ENCODE measurements around the gene RAD51B.

Gene RAD51B

DNA sequence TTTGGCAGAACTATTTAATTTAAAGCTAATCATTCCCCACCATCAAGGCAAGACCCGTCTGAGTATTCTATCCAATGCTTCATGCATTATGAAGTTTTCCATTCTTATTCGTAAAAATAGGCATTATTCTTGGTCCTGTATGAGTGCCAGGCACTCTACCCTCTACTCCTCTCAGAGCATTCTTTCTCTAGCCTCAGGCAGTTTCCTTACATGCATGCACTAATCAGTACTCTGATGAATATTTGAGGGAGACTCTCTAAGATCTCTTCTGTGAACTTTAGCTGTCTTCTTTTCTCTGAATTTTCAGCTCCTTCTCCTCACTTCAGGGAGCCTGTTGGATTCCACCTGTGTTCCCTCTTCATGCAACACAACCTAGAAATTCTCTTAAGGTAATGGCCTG, 334.7 kb downstream of the RAD51B start:
- no peak for DNase-seq

DNA sequence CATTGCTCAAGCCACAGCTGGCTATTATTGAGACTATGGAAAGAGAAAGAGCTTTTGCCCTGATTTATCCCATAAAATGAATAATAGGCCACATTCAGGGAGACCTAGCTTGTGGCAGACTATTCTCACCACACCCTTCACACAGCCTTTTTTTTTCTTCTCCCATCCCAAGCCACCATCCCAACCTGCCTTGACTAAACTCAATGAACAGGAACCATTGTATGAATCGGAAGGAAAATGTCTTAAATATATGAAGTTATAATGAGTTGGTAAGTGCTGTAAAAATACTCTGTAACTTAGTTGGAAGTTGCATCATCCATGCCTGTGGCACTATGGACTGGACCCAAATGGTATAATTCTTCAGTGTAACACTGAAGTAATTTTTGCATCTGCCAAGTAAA, 338.4 kb downstream of the RAD51B start:
- no peak for DNase-seq

DNA sequence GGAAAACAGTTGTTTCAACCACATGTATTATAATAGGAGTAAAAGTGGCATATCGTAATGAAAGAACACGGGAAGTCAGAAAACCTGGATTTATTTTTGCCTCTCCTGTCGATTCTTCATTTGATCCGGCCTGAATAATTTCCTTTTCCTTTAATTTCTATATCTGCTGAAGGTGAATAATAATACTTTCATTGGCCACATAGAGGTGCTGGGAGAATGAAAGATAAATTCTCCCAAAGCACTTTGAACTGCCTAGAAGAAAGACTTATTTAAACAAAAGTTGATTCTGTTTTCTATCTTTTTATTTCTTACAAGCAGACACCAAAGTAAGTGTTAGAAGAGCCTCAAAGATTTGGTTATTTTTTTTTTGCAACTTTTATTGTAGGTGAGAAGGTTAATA, 339.1 kb downstream of the RAD51B start:
- DNase-seq, result no peak

DNA sequence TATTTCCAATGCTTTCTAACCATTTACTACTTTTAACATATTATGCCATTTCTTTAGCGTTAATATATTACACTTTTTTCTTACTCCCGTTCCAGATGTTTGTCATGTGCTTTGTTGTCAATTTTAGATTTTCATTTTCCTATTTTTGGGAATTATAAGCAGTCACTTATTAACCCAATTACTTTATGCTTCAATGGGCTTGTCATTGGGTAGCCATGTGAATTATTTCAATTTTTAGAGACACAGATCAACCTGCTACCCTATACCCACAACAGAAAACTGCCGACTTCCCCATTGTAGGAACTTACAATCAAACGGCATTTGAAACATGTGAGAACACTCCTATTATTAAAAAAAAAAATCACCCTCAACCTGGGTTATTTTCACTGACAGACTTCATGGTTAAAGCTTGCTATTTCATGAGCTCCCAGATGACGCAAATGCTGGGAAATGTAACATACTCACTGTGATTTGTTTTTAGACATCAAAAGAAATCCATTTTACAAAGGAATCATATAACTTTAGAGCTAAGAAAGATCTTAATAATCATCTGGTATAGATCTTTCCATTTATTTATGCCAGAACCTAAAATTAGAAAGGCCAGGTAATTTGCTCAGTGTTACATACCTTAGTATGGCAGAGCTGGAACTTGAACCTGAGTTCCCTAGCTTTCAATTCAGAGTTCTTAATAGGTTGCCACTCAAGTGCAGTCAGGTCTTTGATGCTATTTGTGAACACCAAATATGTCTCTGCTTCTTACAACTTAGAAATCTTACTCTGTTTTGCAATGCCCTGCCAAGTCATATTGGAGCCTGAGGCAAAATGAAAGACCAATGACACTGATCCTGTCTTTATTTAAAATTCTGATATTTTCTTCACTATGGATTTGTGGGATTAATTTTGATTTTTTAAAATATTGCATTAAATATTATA, 340.4 kb downstream of the RAD51B start:
- DNase-seq, result no peak

DNA sequence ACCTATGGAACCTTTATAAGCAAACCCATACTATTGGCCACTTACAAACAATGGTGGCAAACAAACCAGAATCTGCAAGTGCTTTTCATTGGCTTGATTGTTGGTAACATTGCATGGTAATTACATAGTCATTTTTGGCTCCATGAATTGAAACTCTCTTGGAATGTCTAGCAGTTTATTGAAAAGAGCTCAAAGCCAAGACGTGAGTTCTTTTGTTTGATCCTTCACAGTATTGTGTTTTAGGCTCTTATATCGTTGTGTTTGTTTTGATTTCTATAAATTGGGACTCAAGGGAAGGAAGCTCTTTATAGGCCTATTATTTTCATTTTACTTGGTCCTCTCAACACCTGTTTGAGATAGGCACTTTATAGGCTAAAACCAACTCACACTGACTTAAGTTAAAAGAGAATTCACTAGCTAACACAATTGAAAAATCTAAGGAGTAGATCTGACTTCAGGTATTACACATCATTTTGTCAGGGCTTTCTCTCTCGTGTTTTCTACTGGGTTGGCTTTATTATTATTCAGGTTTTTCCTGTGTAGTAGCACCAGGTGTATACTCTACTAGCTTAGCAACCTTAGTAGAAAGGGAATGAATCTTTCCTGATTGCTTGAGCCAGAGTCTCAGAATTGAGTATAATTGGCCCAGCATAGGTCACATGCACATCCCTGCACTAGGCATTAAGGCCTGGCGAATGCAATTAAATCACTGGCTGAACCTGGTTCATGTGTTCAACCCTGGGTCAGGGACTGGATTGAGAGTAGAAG, 341.4 kb downstream of the RAD51B start:
- no peak for DNase-seq

DNA sequence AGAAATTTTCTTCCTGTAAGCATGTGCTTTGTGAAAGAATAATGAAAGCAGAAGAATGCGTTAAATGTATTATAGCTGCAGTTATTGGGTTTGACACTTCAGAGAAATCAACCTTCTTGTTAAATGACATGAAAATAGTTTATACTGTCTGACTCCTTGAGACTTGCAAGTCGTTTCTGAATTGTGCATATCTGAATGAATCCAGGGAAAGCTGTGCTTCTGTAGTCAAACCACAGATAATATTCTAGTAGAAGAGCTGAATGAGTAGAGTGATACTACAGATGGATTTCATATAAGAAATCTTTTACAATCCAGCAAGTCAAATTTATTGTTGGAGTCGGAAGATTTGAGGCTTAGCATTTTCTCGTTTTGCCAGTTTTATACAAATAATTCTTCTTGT, 343.3 kb downstream of the RAD51B start:
- no peak for DNase-seq

DNA sequence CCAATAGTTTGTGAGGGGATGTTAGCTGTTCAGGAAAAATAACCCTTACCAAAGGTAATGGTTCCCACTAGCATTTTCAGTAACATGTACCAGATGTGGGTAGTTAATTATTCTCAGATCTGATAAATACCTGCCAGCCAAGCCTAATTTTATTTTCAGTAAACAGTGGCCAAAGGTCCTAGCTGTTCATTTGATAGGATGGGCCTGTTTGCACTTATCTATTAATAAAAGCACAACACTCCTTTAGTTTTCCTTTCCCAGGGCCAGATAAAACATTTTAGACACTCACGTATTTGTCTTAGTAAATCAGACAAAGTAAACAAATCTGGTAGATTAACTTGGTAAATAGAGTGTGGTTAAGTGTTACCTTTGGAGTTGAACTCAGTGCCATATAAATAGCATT, 345.1 kb downstream of the RAD51B start:
- DNase-seq, result no peak

DNA sequence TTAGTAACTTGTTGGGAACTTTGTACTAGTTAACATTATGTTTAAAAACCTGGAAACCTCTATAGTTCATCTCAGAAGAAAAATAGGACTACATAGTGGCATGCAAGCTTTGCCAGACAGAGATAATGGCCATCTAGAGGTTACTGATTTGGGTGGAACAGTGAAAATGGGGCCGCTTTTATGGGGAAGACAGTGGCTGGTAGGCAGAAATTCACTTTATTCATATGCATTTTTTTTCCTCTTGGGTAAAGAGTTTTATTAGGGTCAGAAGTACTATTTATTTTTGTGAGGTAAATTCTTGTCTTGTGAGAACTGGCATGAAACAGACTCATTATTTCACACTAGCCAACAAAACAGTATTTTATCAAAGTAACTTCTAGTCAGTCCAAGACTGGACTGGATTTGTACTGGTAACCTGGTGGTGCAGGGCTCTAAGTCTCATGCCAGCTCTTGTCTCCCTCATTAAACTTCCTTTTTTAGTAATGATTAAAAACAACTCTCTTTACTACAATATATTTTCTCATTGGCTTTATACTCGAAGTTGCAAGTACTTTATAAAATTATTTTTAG, 345.8 kb downstream of the RAD51B start:
- no peak for DNase-seq

DNA sequence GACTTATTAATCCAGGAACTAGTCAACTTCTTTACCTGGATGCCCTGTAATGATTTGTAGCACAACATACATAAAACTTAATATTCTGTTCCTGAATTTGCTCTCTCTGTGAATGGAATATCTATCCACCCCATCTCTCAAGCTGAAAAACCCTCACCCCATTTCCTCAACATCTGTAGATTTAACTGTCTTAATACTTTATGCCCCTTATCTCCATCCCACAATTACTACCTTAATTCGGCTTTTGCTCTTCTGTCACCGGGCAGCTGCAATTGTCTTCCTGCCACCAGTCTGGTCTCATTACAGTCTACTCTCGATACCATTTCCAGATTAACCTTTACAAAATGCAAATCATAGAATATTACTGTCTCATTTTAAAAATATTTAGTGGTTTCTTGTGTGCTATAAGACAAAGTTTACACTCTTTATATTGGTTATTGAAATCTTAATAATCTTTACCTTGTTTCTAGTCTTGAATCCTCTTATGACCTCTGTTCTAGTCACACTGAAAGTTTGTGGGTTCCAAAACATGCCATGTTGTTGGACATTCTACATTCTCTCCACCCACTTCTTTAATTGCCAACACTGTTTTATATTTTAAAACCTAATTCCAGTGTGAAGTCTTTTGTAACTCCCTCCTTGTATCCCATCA, 347.3 kb downstream of the RAD51B start:
- no peak for DNase-seq

DNA sequence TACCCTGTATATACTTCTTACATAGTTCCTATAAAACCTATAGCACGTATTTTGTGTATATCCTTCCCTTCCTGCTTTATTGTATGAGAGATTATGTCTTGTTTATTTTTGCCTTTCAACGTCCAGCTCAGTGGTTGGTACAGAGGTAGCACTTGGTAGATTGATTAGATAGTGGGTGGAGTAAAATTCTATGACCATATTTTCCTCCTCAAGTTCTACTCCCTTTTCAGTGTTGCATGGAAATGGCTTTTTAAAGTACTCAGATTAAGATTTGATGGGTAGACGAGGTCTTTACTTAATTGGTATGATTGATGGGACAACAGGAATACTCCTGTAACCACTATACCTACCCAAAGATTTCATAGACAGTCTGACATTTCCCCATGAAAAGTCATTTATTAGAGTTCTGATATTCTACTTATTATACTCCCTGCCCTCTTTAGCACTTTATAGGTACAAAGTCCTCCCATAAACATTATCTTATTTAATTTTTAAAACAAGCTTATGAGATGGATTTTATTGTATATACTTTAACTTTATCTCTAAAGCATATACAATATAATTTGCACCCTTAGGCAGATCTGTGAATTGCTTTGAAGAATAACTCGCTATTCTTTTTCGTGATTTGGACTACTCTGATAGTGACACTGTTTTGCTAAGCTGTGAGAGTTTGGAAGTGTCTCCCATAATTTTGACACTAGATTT, 348.0 kb downstream of the RAD51B start:
- DNase-seq, result no peak

DNA sequence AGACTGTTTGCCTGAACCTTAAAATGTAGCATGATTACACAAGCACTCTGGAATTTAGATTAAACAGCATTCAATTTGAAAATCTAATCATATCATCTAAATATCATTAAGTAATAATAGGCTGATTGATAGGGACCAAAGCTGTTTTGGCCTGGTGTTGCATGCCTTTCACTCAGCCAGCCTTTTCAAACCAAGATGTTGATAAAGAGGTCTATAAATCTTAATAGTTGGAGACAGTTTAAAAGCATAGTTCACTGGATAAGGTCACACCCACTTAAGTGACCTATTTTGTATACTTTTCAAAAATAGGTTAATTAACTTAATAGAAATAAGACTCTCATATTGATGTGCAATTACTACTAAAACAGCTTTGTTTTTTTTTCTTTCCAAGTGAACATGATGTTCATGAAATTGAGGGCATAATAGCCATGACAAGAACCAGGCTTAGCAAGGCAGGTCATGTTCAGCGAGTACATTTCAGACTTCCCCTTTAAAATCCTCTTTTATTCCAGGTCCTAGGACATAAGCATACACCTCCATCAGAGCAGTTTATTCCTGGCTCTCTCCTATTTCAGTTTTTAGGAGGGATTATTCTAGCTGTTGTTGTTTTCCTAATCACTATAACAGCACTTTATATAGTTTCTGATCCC, 349.0 kb downstream of the RAD51B start:
- DNase-seq, result no peak

DNA sequence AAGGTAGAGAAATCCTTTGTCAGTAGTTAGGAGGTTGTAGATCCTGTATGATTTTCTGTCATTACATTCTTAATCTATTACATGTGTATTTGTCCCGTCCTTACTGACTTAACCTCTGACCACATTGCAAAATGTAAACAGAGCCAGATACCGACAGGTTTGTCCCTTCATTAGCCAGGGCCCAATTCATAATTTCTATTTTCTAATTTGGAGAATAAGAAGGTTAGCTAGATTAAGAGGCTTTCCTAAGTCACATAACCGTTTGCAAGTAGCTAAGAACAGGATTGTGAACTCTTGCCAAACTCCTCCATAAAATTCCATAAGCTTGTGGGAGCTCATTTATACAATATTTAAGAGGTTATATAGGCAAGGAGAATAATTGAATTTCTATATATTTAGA, 352.6 kb downstream of the RAD51B start:
- no peak for DNase-seq

DNA sequence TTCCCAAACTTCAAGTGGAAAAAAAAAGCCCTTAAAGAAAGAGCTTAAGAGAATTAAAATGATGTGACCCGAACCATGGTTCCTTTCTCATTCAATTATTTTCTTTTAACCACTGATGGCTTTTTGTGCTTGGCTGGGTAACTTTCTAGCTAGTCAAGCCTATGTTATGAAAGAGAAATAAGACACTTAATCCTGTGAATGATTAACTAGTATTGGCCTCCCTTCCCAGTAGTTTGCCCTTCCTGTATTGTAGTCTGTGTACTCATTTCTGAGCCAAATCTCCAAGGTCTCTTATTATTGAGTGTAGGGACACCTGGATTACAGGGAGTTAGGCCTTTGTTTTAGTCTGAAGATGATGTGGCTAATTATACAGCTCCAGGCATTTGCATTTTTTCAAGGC, 353.0 kb downstream of the RAD51B start:
- DNase-seq, result no peak

DNA sequence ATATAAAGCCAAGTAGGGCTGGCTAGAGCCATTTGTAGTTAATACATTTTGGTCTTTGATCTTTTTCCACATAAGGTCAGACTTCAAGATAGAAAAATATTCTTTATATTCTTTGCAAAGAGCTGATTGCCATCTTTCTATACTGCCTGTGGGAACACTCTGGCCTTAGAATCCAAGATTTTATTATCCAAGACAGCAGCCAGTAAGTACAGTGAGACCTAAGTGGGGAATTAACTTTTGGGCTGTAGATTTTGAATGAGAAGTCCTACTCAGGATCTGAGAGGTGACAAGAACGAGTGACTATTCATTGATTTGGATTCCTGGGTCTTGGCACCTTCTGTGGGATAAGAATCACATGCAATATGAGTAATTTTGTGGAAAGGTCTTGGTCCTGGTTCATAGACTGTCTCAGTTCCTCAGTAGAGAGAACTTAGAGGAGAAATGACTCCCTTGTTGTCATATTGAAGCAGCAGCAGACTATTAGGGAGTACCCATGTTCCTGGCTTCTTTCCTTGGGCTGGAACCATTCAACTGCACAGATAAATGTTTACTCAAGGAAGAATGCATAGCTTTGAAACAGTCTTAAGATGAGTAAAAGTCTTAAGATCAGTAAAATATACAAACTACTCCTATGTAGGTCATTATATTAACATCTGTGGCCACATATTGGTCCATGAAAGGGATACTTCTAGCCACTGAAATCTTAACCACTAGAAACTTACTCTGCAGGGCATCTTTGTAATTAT, 353.8 kb downstream of the RAD51B start:
- DNase-seq, result no peak

DNA sequence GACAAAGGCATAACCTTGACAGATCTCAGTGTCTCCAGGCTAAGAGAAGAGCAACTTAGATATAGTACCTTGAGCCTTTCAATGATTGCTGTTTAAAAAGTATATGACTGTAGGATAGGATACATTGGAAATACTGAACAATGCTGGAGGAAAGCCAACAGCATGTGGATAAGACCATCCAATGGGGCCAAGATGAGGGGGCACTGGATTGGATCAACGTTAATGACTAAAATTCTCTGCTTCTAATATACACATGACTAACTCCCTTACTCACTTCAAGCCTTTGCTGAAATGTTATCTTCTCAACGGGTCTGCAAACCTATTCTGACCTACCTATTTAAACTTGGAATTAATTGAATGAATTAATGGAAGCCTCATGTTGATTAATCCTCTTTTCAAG, 354.9 kb downstream of the RAD51B start:
- DNase-seq, result no peak

DNA sequence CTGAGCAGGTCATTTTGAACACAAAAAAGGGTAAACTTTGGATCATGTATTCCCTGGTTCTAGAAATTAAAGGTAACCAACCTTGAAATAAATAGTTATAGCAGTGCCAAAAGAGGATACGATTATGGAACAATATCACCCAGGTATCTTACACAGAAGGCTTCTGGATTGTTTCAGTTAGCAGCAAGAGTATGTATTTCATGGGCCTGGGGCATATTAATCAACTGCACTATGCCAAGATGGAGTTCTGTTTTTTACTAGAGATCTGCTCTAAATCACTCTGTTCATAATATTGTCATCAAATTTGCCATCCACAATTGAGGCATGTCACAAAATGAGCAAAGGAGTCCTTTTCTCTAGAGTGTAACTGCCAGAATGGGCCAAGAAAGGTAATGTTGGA, 357.1 kb downstream of the RAD51B start:
- DNase-seq, result no peak

DNA sequence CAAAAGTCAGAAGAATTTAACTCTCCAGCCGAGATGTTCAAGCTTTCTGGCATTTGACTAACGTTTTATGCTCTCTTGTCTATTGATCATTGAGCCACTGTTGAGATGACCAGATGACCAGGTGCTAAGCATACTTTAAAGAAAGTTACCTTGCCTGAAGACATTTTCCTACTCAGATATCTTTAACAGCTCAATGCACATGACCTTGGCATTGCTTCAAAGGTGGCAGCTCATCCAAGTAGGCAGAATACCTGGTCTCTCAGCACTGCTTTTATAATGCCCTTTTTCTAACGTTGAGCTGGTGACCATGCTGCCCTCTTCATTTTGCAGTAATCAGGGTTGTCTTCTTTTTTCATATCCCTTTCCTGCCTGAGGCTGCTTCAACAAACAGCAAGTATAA, 358.1 kb downstream of the RAD51B start:
- no peak for DNase-seq

DNA sequence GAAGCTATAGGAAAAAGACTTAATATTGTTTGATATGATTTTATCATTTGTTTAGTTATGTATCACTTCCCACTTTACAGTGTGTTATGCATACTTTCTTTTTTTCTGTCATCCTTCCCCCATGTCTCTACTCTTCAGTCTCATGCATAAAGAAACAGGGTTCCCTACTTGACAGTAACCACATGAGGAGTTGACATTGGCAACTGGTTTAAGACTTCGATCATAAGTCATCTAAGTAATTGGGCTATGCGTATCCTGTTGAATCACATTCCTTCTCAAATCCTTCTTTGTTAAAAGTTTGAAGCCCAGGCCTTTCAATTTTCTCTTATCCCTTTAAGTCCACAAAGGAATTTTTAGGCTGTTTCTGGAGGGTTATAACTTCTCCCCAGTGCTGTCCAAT, 358.7 kb downstream of the RAD51B start:
- no peak for DNase-seq

DNA sequence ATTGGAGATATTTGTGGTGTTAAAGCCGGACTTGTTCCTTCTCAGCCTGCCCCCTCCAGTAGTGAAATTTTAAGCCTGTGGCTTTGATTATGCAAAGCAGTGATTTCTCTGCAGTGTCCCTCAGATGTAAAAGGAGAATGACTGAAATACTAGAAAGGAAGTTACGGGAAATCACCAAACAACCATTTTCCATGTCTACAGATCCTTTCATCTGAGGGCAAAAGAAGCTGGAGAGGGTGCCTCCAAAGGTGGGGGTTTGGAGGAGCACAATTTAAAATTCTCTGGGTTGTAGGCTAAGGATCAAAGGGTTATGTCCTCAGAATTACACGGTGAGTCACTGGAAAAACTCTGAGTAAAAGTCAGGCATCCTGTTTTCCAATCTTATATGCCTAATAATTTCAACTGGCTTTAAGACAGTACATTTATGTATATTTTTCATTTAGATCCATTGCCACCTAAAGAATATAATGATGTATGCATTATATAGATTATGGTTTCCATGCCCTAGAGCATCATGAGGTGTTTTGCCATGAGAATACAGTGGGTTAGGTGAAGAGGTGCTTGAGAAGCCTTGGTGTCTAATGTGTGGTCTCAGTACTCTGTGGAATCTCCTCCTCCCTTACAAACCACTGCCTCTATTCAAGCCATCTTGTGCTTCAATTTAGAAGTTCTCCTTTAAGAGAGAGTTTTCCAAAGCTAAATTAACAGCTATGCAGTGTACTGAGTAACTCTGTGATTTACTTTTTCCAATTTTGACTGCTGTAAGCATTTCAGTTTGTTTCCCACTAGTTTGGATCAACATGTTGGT, 362.1 kb downstream of the RAD51B start:
- DNase-seq, result no peak

DNA sequence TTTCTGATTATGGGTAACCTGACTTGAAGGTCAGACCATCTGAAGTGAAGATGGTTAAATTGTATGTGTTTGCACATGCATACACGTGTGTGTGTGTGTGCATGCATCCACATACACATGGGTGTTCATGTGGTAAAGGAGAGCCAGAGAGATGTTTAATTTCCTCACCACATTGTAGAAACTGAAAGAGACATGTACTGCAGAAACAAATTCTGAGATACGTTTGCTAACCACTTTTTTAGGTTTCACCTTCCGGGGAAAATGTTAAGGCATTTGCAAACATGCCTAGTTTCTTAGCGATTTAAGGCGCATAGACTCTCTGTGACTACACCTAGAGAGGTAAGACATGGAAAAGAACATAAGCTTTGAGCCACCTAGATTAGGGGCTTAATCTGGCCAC, 362.9 kb downstream of the RAD51B start:
- DNase-seq, result no peak
